Measurements from ENCODE around the gene SRD5A3. TPM values are rescaled to one million over a fixed set of nuclear protein-coding genes. Genes with fewer than 3 reads are reported as not detected.

SRD5A3 gene
- total RNA-seq, 1 experiment from 2014 or later: 24.0 TPM

GRCh38 chr4:55343887-55344286, 2.2 kb upstream of the SRD5A3 start:
- CTCF ChIA-PET: interaction anchor here (1.2 kb wide), 1 partner anchor 218 kb away, joined by 3 read pairs; the partner anchor contains the start of gene KDR
- Mint-ChIP-seq H3K4me3 (no peak overlapping the region), H3K4me1 (peaks cover 43% of the 10 kb centered on the region), H3K27ac (no peak overlapping the region), H3K36me3 (no peaks in the 10 kb centered on the region), H3K27me3 (ENCODE audit: low read depth) (no peaks in the 10 kb centered on the region), H3K9me3 (peaks cover 5% of the 10 kb centered on the region; the same call in 1 of the 2 replicates)
- TF ChIP-seq ZNF281 (CRISPR knock-in tag; IDR thresholded peaks at IDR 0.05) (no peak), GABPB1 (CRISPR knock-in tag; IDR thresholded peaks at IDR 0.05) (no peak), SMAD4 (CRISPR knock-in tag; IDR thresholded peaks at IDR 0.05) (no peak), CTCF (IDR thresholded peaks at IDR 0.05) (no peak), STAT6 (CRISPR knock-in tag; conservative IDR thresholded peaks at IDR 0.05; ENCODE audit: low read depth) (no peak), NFE2L1 (CRISPR knock-in tag; IDR thresholded peaks at IDR 0.05) (no peak), EMX1 (CRISPR knock-in tag; IDR thresholded peaks at IDR 0.05) (no peak), GRHL2 (CRISPR knock-in tag; IDR thresholded peaks at IDR 0.05; ENCODE audit: insufficient replicate concordance, severe bottlenecking) (no peak), ZNF121 (CRISPR knock-in tag; IDR thresholded peaks at IDR 0.05) (no peak), ZBTB21 (CRISPR knock-in tag; IDR thresholded peaks at IDR 0.05; ENCODE audit: borderline replicate concordance) (no peak), NR3C1 (CRISPR knock-in tag; conservative IDR thresholded peaks at IDR 0.05; ENCODE audit: low read depth) (no peak), RORB (CRISPR knock-in tag; IDR thresholded peaks at IDR 0.05) (no peak)
- TF ChIP-seq, protein P1, sequence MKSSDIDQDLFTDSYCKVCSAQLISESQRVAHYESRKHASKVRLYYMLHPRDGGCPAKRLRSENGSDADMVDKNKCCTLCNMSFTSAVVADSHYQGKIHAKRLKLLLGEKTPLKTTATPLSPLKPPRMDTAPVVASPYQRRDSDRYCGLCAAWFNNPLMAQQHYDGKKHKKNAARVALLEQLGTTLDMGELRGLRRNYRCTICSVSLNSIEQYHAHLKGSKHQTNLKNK (CRISPR knock-in tag; IDR thresholded peaks at IDR 0.05): no peak
- TF ChIP-seq, protein P2, sequence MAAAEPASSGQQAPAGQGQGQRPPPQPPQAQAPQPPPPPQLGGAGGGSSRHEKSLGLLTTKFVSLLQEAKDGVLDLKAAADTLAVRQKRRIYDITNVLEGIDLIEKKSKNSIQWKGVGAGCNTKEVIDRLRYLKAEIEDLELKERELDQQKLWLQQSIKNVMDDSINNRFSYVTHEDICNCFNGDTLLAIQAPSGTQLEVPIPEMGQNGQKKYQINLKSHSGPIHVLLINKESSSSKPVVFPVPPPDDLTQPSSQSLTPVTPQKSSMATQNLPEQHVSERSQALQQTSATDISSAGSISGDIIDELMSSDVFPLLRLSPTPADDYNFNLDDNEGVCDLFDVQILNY (CRISPR knock-in tag; IDR thresholded peaks at IDR 0.05): no peak
- TF ChIP-seq, protein P3, sequence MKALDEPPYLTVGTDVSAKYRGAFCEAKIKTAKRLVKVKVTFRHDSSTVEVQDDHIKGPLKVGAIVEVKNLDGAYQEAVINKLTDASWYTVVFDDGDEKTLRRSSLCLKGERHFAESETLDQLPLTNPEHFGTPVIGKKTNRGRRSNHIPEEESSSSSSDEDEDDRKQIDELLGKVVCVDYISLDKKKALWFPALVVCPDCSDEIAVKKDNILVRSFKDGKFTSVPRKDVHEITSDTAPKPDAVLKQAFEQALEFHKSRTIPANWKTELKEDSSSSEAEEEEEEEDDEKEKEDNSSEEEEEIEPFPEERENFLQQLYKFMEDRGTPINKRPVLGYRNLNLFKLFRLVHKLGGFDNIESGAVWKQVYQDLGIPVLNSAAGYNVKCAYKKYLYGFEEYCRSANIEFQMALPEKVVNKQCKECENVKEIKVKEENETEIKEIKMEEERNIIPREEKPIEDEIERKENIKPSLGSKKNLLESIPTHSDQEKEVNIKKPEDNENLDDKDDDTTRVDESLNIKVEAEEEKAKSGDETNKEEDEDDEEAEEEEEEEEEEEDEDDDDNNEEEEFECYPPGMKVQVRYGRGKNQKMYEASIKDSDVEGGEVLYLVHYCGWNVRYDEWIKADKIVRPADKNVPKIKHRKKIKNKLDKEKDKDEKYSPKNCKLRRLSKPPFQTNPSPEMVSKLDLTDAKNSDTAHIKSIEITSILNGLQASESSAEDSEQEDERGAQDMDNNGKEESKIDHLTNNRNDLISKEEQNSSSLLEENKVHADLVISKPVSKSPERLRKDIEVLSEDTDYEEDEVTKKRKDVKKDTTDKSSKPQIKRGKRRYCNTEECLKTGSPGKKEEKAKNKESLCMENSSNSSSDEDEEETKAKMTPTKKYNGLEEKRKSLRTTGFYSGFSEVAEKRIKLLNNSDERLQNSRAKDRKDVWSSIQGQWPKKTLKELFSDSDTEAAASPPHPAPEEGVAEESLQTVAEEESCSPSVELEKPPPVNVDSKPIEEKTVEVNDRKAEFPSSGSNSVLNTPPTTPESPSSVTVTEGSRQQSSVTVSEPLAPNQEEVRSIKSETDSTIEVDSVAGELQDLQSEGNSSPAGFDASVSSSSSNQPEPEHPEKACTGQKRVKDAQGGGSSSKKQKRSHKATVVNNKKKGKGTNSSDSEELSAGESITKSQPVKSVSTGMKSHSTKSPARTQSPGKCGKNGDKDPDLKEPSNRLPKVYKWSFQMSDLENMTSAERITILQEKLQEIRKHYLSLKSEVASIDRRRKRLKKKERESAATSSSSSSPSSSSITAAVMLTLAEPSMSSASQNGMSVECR (CRISPR knock-in tag; IDR thresholded peaks at IDR 0.05; ENCODE audit: borderline replicate concordance): no peak
- TF ChIP-seq, protein P4, sequence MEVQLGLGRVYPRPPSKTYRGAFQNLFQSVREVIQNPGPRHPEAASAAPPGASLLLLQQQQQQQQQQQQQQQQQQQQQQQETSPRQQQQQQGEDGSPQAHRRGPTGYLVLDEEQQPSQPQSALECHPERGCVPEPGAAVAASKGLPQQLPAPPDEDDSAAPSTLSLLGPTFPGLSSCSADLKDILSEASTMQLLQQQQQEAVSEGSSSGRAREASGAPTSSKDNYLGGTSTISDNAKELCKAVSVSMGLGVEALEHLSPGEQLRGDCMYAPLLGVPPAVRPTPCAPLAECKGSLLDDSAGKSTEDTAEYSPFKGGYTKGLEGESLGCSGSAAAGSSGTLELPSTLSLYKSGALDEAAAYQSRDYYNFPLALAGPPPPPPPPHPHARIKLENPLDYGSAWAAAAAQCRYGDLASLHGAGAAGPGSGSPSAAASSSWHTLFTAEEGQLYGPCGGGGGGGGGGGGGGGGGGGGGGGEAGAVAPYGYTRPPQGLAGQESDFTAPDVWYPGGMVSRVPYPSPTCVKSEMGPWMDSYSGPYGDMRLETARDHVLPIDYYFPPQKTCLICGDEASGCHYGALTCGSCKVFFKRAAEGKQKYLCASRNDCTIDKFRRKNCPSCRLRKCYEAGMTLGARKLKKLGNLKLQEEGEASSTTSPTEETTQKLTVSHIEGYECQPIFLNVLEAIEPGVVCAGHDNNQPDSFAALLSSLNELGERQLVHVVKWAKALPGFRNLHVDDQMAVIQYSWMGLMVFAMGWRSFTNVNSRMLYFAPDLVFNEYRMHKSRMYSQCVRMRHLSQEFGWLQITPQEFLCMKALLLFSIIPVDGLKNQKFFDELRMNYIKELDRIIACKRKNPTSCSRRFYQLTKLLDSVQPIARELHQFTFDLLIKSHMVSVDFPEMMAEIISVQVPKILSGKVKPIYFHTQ (CRISPR knock-in tag; IDR thresholded peaks at IDR 0.05): no peak
- TF ChIP-seq, protein P5, sequence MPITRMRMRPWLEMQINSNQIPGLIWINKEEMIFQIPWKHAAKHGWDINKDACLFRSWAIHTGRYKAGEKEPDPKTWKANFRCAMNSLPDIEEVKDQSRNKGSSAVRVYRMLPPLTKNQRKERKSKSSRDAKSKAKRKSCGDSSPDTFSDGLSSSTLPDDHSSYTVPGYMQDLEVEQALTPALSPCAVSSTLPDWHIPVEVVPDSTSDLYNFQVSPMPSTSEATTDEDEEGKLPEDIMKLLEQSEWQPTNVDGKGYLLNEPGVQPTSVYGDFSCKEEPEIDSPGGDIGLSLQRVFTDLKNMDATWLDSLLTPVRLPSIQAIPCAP (CRISPR knock-in tag; IDR thresholded peaks at IDR 0.05): no peak
- TF ChIP-seq, protein P6, sequence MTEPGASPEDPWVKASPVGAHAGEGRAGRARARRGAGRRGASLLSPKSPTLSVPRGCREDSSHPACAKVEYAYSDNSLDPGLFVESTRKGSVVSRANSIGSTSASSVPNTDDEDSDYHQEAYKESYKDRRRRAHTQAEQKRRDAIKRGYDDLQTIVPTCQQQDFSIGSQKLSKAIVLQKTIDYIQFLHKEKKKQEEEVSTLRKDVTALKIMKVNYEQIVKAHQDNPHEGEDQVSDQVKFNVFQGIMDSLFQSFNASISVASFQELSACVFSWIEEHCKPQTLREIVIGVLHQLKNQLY (CRISPR knock-in tag; IDR thresholded peaks at IDR 0.05): no peak
- DNase-seq (ENCODE audit: low spot score) (no peak), ATAC-seq (no peak)
- POLR2A ChIA-PET: interaction anchor here (0.7 kb wide), 1 partner anchor 69 kb away, joined by 4 read pairs; no protein-coding TSS in a partner anchor

All from WTC11 (cell line).